ENCODE results near the gene SMOC2. TPM values are rescaled to one million over a fixed set of nuclear protein-coding genes. Genes with fewer than 3 reads are reported as not detected.

SMOC2 gene
- polyA plus RNA-seq, 1 experiment, result not detected

DNA sequence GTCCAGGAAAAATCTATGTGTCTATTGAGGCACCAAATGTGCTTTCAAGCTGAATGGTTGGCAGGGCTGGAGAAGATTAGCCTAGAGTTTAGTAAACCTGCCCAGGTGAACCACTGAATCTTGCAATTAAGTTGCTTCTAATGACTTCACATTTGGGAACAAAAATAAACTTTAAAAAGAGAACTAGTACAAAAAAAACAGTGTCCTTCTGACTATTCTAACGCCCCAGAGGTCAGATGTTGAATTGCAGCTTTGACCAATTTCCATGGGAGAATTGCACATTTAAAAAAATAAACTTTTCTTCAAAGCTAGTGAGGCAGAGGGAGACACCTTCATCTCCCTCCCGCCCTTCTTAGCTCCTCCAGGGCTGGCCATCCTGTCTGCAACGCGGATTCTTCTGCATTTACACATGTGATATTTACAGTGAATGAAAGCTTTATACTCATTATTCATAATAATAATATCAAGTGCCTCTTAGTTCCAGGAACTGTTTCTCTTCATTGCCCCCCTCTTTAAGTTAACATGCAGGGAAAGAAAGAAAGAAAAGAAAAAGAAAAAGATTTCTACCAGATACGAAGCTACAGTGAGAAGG is 270.2 kb downstream of the SMOC2 start:
- DNase-seq (ENCODE audit: low read depth, low spot score), result no peak
- ChIA-PET POLR2A (no interaction called here), CTCF (no interaction called here)
- Histone ChIP-seq H3K9me3 (ENCODE audit: control insufficient read depth, insufficient read depth, low read length) (peaks cover 64% of the 10 kb centered on the region), H3K27ac (ENCODE audit: low read depth, low read length) (no peak overlapping the region), H3K27me3 (ENCODE audit: control insufficient read depth, insufficient read depth, low read length) (no peaks in the 10 kb centered on the region), H3K4me3 (ENCODE audit: low read depth, low read length) (no peak overlapping the region)
- no peak for TF ChIP-seq CTCF (IDR thresholded peaks at IDR 0.05; ENCODE audit: low read depth, low read length)

DNA sequence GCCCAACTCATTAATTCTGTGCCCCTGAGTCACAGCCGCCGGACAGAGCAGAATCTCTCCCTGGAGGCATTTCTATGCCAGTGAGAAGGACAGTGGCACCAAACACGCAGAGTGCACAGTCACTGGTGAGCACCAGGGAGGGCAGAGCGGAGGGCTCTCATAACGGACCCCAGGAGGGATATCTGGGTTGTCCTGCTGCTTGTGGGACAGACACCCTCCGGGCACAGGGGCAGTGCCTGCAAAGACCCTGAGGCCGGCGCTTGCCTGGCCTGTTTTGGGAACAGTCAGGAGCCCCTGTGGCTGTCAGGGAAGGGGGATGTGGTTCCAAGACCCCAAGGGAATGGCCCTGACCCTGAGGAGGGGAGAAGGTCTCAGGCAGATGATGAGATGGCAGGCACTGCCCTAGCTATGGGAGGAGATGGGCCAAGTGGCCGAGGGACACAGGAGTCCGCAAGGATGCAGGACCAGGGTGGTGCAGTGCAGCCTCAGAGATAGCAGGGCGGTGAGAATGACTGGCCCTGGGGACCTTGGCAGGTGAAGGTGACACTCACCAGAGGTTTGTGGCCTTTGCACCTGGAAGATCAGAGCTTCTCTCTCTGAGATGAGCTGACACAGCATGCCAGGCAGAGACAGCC is 270.8 kb downstream of the SMOC2 start:
- TF ChIP-seq CTCF (IDR thresholded peaks at IDR 0.05; ENCODE audit: low read depth, low read length), result no peak

GRCh38 chr6:168712993-168713392 is 272.0 kb downstream of the SMOC2 start:
- no peaks in the 10 kb centered on the region for H3K27me3 ChIP-seq (ENCODE audit: control insufficient read depth, insufficient read depth, low read length)
- no peak for DNase-seq (ENCODE audit: low read depth, low spot score)
- ChIA-PET CTCF (no interaction called here), POLR2A (no interaction called here)
- no peak overlapping the region for H3K4me3 ChIP-seq (ENCODE audit: low read depth, low read length)
- H3K27ac ChIP-seq (ENCODE audit: low read depth, low read length), result no peak overlapping the region
- TF ChIP-seq CTCF (IDR thresholded peaks at IDR 0.05; ENCODE audit: low read depth, low read length), result no peak
- H3K9me3 ChIP-seq (ENCODE audit: control insufficient read depth, insufficient read depth, low read length), result peaks cover 69% of the 10 kb centered on the region

More for the DNA sequence above, 270.8 kb downstream of the SMOC2 start:
- Histone ChIP-seq H3K27me3 (ENCODE audit: control insufficient read depth, insufficient read depth, low read length) (no peaks in the 10 kb centered on the region), H3K4me3 (ENCODE audit: low read depth, low read length) (no peak overlapping the region), H3K9me3 (ENCODE audit: control insufficient read depth, insufficient read depth, low read length) (peaks cover 64% of the 10 kb centered on the region), H3K27ac (ENCODE audit: low read depth, low read length) (no peak overlapping the region)
- POLR2A ChIA-PET, result no interaction called here
- CTCF ChIA-PET, result no interaction called here
- DNase-seq (ENCODE audit: low read depth, low spot score), result no peak

GRCh38 chr6:168713839-168714238 is 272.9 kb downstream of the SMOC2 start:
- DNase-seq (ENCODE audit: low read depth, low spot score), result no peak
- TF ChIP-seq CTCF (IDR thresholded peaks at IDR 0.05; ENCODE audit: low read depth, low read length), result no peak
- ChIA-PET CTCF (no interaction called here), POLR2A (no interaction called here)
- H3K27me3 ChIP-seq (ENCODE audit: control insufficient read depth, insufficient read depth, low read length), result no peaks in the 10 kb centered on the region
- H3K9me3 ChIP-seq (ENCODE audit: control insufficient read depth, insufficient read depth, low read length), result peaks cover 71% of the 10 kb centered on the region
- no peak overlapping the region for H3K27ac ChIP-seq (ENCODE audit: low read depth, low read length)
- no peak overlapping the region for H3K4me3 ChIP-seq (ENCODE audit: low read depth, low read length)

GRCh38 chr6:168714547-168715260 is 273.7 kb downstream of the SMOC2 start:
- CTCF ChIA-PET, result no interaction called here
- no peak for DNase-seq (ENCODE audit: low read depth, low spot score)
- Histone ChIP-seq H3K9me3 (ENCODE audit: control insufficient read depth, insufficient read depth, low read length) (peaks cover 72% of the 10 kb centered on the region), H3K27me3 (ENCODE audit: control insufficient read depth, insufficient read depth, low read length) (no peaks in the 10 kb centered on the region), H3K4me3 (ENCODE audit: low read depth, low read length) (no peak overlapping the region), H3K27ac (ENCODE audit: low read depth, low read length) (no peak overlapping the region)
- POLR2A ChIA-PET, result no interaction called here
- no peak for TF ChIP-seq CTCF (IDR thresholded peaks at IDR 0.05; ENCODE audit: low read depth, low read length)
